ENCODE data around the gene PROSER3. TPM values are rescaled to one million over a fixed set of nuclear protein-coding genes. Genes with fewer than 3 reads are reported as not detected.
A peak's percentile ranks its signal among the peaks of the same experiment; 100 is the strongest.

PROSER3 gene
- total and polyA plus RNA-seq, 12 donors: 4.4 to 27.3 (median 11.0) TPM

- intact Hi-C loops (cut with DNase I): no loop called here
Observed at GRCh38 chr19:35730326-35730725, 27.6 kb upstream of the PROSER3 start.

GRCh38 chr19:35731353-35731752 is 26.6 kb upstream of the PROSER3 start:
- DNase-seq: no peak
- intact Hi-C loops (cut with DNase I): no loop called here
- Histone ChIP-seq H3K36me3 (replicated peaks in 1 of 2) (peaks cover 0 to 93% of the 10 kb centered on the region in 2 donors), H3K4me1 (replicated peaks in 1 of 2) (peaks cover 7 to 9% of the 10 kb centered on the region in 2 donors), H3K4me3 (no peak overlapping the region), H3K27me3 (no peaks in the 10 kb centered on the region), H3K27ac (no peak overlapping the region), H3K9me3 (replicated peaks in 1 of 3) (no peaks in the 10 kb centered on the region)
- WGBS, 4 donors: 89 to 92% (median 91%) methylated on average over 8 to 9 of the region's 9 CpGs
- TF ChIP-seq POLR2A (IDR thresholded peaks at IDR 0.05): no peak
- no peak for TF ChIP-seq CTCF (IDR thresholded peaks at IDR 0.05)

More at GRCh38 chr19:35730326-35730725, 27.6 kb upstream of the PROSER3 start:
- WGBS, 4 donors: 90 to 96% (median 94%) methylated on average over 15 to 18 of the region's 18 CpGs
- TF ChIP-seq POLR2A (IDR thresholded peaks at IDR 0.05) (no peak), CTCF (IDR thresholded peaks at IDR 0.05) (no peak)
- Histone ChIP-seq H3K9me3 (replicated peaks in 1 of 3) (no peaks in the 10 kb centered on the region), H3K36me3 (replicated peaks in 1 of 2) (peaks cover 0 to 94% of the 10 kb centered on the region in 2 donors), H3K4me1 (replicated peaks in 1 of 2) (peaks cover 7 to 9% of the 10 kb centered on the region in 2 donors), H3K27ac (no peak overlapping the region), H3K4me3 (no peak overlapping the region), H3K27me3 (no peaks in the 10 kb centered on the region)
- no peak for DNase-seq

- Histone ChIP-seq H3K27me3 (no peaks in the 10 kb centered on the region), H3K4me3 (no peak overlapping the region), H3K27ac (no peak overlapping the region), H3K36me3 (replicated peaks in 1 of 2) (peaks cover 0 to 93% of the 10 kb centered on the region in 2 donors), H3K9me3 (replicated peaks in 1 of 3) (no peaks in the 10 kb centered on the region), H3K4me1 (replicated peaks in 1 of 2) (peaks cover 7 to 9% of the 10 kb centered on the region in 2 donors)
- intact Hi-C loops (cut with DNase I): no loop called here
- 82 to 86% (median 85%) methylated on average over 17 to 21 of the region's 21 CpGs for WGBS, 4 donors
- TF ChIP-seq CTCF (IDR thresholded peaks at IDR 0.05) (no peak), POLR2A (IDR thresholded peaks at IDR 0.05) (no peak)
- DNase-seq: peak in 1 of 7 donors; percentile 18
Observed at GRCh38 chr19:35731779-35732405, 26.1 kb upstream of the PROSER3 start.

GRCh38 chr19:35732540-35733179 is 25.3 kb upstream of the PROSER3 start:
- DNase-seq: no peak

More at GRCh38 chr19:35732540-35733179, 25.3 kb upstream of the PROSER3 start:
- WGBS, 4 donors: 84 to 100% (median 87%) methylated on average over 1 to 25 of the region's 25 CpGs
- Histone ChIP-seq H3K4me1 (replicated peaks in 1 of 2) (peaks cover 7 to 9% of the 10 kb centered on the region in 2 donors), H3K27ac (peak overlapping the region in 3 of 5 donors; percentile 40 to 91 (median 87)), H3K36me3 (replicated peaks in 1 of 2) (peaks cover 0 to 93% of the 10 kb centered on the region in 2 donors), H3K4me3 (no peak overlapping the region), H3K27me3 (no peaks in the 10 kb centered on the region), H3K9me3 (replicated peaks in 1 of 3) (no peaks in the 10 kb centered on the region)
- TF ChIP-seq CTCF (IDR thresholded peaks at IDR 0.05): no peak
- no peak for TF ChIP-seq POLR2A (IDR thresholded peaks at IDR 0.05)
- intact Hi-C loops (cut with DNase I): no loop called here

Measured in adrenal gland (tissue), 12 donors.